ENCODE results near the gene PPM1B. TPM values are rescaled to one million over a fixed set of nuclear protein-coding genes. Genes with fewer than 3 reads are reported as not detected.
"Not testable (repeated sequence)": the region's sequence is repeated elsewhere in the genome, so short reads cannot be mapped to it uniquely, and the experiment has no call there.

PPM1B gene
- total RNA-seq, 1 donor from 2014 or later: 48.4 TPM

DNA sequence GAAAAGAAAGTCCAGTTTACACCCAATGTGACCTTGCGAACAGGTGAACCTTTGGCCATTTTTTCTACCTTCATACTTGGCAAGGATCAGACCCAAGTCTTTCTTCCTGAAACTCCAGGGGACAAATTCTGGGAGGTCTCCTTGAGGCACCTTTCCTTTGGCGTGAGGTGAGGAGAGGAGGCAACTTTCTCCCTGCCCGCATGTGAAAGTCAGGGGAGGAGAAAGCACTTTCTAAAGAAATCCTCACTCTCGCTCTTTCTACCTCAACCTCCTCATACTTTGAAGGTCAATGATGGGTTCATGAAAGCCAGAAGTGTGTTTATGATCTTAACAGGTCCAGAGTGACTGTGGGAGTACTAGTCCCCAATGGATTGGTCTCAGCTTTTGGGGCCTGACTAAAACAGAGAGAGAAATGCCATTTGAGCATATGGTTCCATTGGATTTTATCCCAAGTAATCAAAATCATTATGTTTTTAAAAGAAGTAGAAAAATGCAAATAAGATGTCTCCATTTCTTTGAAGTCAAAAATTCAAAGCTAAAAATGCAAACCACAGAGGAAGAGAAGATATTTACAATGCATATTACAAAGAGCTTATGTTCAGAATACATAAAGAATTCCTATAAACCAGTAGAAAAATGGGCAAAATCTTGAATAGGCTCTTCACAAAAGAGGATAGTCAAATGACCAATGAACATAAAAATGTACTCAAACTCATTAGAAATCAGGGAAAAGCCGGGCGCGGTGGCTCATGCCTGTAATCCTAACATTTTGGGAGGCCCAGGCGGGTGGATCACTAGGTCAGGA, 15.6 kb upstream of the PPM1B start:
- ATAC-seq: no peak
- DNase-seq (ENCODE audit: missing footprints): no peak
- intact Hi-C loops (cut with DNase I): no loop called here

GRCh38 chr2:44155666-44156446, 12.8 kb upstream of the PPM1B start:
- intact Hi-C loops (cut with DNase I): no loop called here
- ATAC-seq (no peak), DNase-seq (ENCODE audit: missing footprints) (no peak)

DNA sequence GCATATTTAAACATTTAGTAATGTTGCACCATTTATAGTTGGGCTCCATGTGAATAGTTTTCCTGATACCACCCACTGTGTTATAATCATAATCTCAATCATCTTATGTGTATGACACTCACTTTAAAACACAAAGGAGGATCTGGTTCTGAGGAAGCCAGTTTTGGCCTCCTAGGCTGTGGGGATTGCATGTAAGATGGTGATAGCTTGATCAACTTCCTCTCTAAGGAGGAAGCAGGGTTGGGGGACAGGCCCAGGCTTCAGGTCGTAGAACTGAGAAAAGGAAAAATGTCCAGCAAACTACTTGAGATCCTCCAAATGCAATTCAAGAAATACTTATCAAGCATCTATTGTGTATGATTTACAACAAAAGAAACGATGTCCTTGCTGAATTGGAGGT, 4.9 kb upstream of the PPM1B start:
- no peak for DNase-seq (ENCODE audit: missing footprints)
- ATAC-seq: no peak
- intact Hi-C loops (cut with DNase I): no loop called here

- no peak for DNase-seq (ENCODE audit: missing footprints)
- intact Hi-C loops (cut with DNase I): loop anchor here (5.0 kb wide), 3 partner anchors 77 to 198 kb away; partner anchors contain the start of genes CAMKMT, LRPPRC and PREPL
- no peak for ATAC-seq
These were observed 4.1 kb upstream of the PPM1B start for GRCh38 chr2:44164617-44165016.

GRCh38 chr2:44166096-44166495, 2.6 kb upstream of the PPM1B start:
- intact Hi-C loops (cut with DNase I): loop anchor here (5.0 kb wide), 3 partner anchors 79 to 196 kb away; partner anchors contain the start of genes CAMKMT, LRPPRC and PREPL
- ATAC-seq: no peak
- DNase-seq (ENCODE audit: missing footprints): no peak

DNA sequence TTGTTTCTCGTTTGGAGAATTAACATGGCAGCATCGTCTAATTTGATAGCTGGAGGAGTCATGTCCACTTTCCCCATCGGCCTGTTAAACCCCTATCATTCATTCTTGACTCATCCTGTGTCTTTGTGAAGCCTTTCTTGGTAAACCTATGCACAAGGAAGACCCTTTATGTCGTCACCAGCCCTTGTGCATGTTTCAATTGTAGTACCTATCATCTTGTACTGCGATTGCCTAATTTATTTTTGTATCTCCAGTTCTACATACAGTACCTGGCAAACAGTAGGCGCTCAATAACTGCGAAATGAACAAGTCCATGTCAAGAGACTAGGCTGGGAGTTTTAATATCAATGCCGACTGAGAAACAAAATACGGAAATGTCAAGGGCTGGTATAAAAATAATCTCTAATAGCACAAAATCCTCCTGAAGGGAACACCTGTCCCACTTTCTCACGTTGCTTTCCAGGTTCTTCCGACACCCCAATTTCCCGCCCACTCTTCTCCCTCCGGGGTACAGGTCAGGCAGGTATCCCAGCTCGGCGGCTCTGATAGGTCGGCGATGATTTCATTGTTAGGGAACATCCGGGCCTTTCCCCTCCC, 1.3 kb upstream of the PPM1B start:
- ATAC-seq: no peak
- no peak for DNase-seq (ENCODE audit: missing footprints)
- intact Hi-C loops (cut with DNase I): loop anchor here (5.0 kb wide), 3 partner anchors 80 to 195 kb away; partner anchors contain the start of genes CAMKMT, LRPPRC and PREPL

GRCh38 chr2:44167908-44168680, 581 bp upstream of the PPM1B start:
- peak; percentile 95 for ATAC-seq
- intact Hi-C loops (cut with DNase I): loop anchor here (5.0 kb wide), 3 partner anchors 81 to 194 kb away; partner anchors contain the start of genes CAMKMT, LRPPRC and PREPL
- peak; percentile 99 for DNase-seq (ENCODE audit: missing footprints)

GRCh38 chr2:44169155-44169898, 652 bp downstream of the PPM1B start:
- ATAC-seq (no peak), DNase-seq (ENCODE audit: missing footprints) (peak; percentile 84)
- intact Hi-C loops (cut with DNase I): loop anchor here (5.0 kb wide), 3 partner anchors 82 to 193 kb away; partner anchors contain the start of genes CAMKMT, LRPPRC and PREPL

- intact Hi-C loops (cut with DNase I): no loop called here
- DNase-seq (ENCODE audit: missing footprints) (no peak), ATAC-seq (no peak)
These were observed 1.6 kb downstream of the PPM1B start for GRCh38 chr2:44170311-44170717.

GRCh38 chr2:44171018-44171417, 2.3 kb downstream of the PPM1B start:
- intact Hi-C loops (cut with DNase I): no loop called here

GRCh38 chr2:44171442-44171841, 2.8 kb downstream of the PPM1B start:
- intact Hi-C loops (cut with DNase I): not testable (repeated sequence)

More at GRCh38 chr2:44171018-44171417, 2.3 kb downstream of the PPM1B start:
- DNase-seq (ENCODE audit: missing footprints) (no peak), ATAC-seq (no peak)

GRCh38 chr2:44172576-44172975, 3.9 kb downstream of the PPM1B start:
- DNase-seq (ENCODE audit: missing footprints): no peak
- no peak for ATAC-seq
- intact Hi-C loops (cut with DNase I): no loop called here

More at GRCh38 chr2:44171442-44171841, 2.8 kb downstream of the PPM1B start:
- not testable (repeated sequence) for ATAC-seq
- peak; percentile 43 for DNase-seq (ENCODE audit: missing footprints)

DNA sequence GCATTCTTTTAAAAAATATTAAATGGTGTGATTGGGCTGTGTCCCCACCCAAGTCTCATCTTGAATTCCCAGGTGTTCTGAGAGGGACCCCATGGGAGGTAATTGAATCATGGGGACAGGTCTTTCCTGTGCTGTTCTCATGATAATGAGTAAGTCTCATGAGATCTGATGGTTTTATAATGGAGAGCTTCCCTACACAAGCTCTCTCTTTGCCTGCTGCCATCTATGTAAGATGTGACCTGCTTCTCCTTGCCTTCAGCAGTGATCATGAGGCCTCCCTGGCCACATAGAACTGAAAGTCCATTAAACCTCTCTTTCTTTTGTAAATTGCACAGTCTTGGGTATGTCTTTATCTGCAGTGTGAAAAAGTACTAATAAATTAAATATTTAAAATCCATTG, 10.3 kb downstream of the PPM1B start:
- DNase-seq (ENCODE audit: missing footprints): no peak
- ATAC-seq: no peak
- intact Hi-C loops (cut with DNase I): no loop called here

DNA sequence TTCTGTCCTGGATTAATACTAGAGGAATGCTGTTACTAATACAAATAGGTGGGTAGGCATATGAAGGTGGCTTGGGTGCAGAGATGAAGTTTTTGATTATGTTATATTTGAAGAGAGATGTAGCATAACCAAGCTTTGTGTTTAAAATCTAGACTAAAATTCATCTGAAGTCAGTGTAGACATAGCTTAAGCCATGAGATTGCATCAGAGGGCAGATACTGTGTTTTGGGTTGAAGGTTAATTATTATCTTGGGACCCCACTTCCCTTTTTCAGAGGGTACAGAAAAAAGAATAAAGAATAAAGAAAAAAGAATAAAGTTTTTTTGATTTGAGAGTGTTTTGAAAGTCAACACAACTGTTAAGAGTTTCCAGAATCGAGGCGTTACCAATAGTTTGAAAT, 13.0 kb downstream of the PPM1B start:
- ATAC-seq: no peak
- intact Hi-C loops (cut with DNase I): no loop called here
- no peak for DNase-seq (ENCODE audit: missing footprints)

GRCh38 chr2:44184106-44184505, 15.4 kb downstream of the PPM1B start:
- intact Hi-C loops (cut with DNase I): no loop called here
- ATAC-seq (no peak), DNase-seq (ENCODE audit: missing footprints) (no peak)

- ATAC-seq (no peak), DNase-seq (ENCODE audit: missing footprints) (no peak)
- intact Hi-C loops (cut with DNase I): no loop called here
These were observed 18.1 kb downstream of the PPM1B start for GRCh38 chr2:44186810-44187209.

DNA sequence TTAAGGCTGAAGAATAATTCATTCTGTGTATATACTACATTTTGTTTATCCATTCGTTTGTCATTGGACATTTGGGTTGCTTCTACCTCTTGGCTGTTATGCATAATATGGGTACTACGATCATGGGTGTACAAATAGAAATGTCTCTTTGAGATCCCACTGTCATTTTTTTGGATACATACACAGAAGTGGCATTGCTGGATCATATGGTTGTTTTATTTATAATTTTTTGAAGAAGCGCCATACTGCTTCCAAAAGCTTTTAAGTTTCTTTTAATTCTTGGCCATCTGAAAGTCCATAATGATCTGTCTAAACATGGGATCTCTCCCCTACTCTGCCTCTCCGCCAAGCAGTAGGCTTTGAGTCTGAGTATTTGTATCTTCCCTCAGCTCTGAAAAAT, 18.6 kb downstream of the PPM1B start:
- intact Hi-C loops (cut with DNase I): no loop called here
- no peak for ATAC-seq
- DNase-seq (ENCODE audit: missing footprints): no peak

DNA sequence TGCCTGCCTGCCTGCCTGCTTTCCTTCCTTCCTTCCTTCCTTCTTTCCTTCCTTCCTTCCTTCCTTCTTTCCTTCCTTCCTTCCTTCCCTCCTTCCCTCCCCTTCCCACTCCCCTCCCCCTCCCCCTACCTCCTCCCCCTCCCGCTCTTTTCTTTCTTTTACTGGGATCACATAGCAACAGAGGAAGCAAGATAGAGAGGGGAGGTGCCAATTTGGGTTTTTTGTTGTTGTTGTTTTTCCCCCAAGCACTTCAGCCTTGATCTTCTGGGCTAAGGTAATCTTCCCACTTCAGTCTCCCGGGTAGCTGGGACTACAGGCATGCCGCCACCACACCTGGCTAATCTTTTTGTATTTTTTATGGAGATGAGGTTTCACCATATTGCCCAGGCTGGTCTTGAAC, 20.0 kb downstream of the PPM1B start:
- DNase-seq (ENCODE audit: missing footprints): no peak
- intact Hi-C loops (cut with DNase I): no loop called here
- no peak for ATAC-seq

Data from Right ventricle myocardium inferior (tissue), 1 donor.